ENCODE results near the gene NPPB.
A peak's percentile ranks its signal among the peaks of the same experiment; 100 is the strongest.
"Not testable (repeated sequence)": the region's sequence is repeated elsewhere in the genome, so short reads cannot be mapped to it uniquely, and the experiment has no call there.

Gene NPPB

DNA sequence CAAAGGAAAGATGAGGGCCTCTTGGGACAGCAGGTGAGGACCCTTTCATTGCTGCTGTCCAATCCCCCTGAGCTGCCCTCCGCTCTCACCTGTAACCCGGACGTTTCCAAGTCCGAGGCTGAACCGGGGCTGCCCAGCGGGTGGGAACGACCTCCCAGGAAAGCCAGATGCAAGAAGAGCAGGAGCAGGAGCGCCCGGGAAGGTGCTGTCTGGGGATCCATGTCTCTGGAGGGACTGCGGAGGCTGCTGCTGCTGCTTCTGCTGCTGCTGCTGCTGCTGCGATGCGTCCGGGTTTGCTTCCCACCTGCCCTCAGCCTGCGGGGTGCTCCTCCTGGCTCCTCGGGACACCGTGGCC is at the start of gene NPPB:
Gene NPPB (minus strand): TSS at position 333 of the 355 bp plus-strand sequence. CDS start 112 bp downstream, at position 221.
- H3K4me1 Mint-ChIP-seq, result peaks cover 0 to 6% of the 10 kb centered on the region in 2 donors
- no peak for DNase-seq
- H3K36me3 Mint-ChIP-seq, result no peaks in the 10 kb centered on the region
- H3K4me3 Mint-ChIP-seq, result no peak within 1 kb of the TSS
- peaks cover 43 to 58% of the 10 kb centered on the region in 2 donors for H3K27me3 Mint-ChIP-seq
- no peaks in the 10 kb centered on the region for H3K9me3 Mint-ChIP-seq
- no peak for ATAC-seq (replicated peaks)
- no peak within 1 kb of the TSS for H3K27ac Mint-ChIP-seq

DNA sequence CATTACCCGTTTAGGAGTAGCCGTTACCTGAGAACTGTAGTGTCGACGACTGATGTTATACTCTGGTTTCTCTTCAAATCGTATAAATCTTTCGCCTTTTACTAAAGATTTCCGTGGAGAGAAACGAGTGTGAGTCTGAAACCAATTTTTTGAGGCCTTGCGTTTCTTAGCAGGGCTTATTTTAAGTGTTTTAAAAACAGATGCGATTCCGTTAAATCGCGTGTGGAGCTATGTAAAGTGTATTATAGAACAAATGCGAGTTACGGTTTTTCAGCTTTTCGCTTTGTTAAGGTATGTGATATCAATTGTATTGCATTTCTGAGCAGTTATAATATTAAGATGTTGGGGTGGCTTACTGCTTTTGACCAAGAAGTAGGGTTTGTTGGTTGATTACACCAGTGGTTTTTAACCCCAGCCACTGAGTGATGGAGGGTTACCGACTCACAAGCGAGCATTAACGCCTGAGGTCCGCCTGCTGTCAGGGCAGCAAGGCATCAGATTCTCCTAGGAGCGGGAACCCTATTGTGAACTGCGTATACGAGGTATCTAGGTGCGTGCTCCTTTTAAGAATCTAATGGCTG is 49.4 kb upstream of the NPPB start:
- Mint-ChIP-seq H3K36me3 (peaks cover 9 to 16% of the 10 kb centered on the region in 2 donors), H3K27me3 (peaks cover 0 to 6% of the 10 kb centered on the region in 2 donors), H3K9me3 (no peaks in the 10 kb centered on the region), H3K4me3 (peak overlapping the region; percentile 85 to 92), H3K4me1 (peaks cover 26 to 29% of the 10 kb centered on the region in 2 donors), H3K27ac (peak overlapping the region; percentile 100)
- ATAC-seq (replicated peaks) (peak; percentile 74 to 75), DNase-seq (peak; percentile 93)

DNA sequence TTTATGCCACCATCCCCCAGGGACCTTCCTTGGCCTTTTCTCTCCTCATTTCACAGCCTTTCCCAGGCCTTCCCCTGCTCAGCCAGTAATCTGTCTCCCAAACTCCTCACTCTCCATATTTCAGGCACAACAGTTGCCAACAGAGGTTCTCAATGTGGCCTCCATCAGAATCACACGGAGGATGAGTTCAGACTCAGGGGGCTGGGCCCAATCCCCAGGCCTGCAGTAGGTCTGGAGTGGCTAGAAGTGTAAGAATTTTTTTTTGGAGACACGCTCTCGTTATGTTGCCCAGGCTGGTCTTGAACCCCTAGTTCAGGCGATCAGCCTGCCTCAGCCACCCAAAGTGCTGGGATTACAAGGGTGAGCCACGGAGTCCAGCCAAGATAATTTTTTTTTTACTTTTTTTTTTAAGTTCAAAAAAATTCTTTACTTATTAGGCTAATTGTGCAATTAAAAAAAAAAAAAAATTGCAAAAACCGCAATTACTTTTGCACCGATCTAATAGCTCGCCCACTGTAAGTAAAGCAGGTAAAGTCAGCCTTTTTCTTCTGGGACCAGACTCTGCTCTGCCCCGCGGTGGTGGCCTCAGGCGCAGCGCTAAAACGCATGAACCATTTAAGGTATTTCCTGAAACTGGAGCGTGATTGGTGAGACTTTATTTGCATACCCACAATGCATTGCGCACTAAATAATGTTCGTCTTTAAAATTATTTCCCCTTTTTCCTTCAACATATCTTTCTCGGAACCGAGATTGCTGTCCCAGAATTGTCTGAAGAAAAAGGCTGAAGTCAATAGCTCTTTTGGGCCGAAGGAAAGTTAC is 48.7 kb upstream of the NPPB start:
- Mint-ChIP-seq H3K4me1 (peaks cover 26 to 29% of the 10 kb centered on the region in 2 donors), H3K4me3 (peak overlapping the region; percentile 85 to 92), H3K9me3 (no peaks in the 10 kb centered on the region), H3K27ac (peak overlapping the region; percentile 100), H3K27me3 (peaks cover 0 to 6% of the 10 kb centered on the region in 2 donors), H3K36me3 (peaks cover 9 to 16% of the 10 kb centered on the region in 2 donors)
- peak; percentile 45 to 48 for ATAC-seq (replicated peaks)
- DNase-seq, result peak; percentile 85

DNA sequence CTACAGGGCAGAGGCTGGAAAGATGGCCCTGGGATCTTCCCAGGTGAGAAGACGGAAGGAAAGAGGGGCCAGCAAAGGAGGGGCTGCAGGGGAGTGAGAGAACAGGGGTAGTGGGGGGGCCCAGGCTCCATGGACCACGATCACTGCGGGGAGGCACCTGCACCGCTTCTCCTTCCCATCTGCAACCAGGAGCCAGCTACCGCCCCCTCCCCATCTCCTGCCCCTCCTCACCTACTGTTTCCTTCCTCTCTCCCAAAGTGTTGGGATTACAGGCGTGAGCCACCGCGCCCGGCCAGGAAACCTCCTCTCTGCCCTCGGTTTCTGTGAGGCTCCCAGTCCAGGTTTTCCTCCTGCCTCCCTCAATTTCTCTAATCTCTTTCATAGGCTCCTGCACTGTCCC is 48.1 kb upstream of the NPPB start:
- Mint-ChIP-seq H3K4me1 (peaks cover 26 to 29% of the 10 kb centered on the region in 2 donors), H3K36me3 (peaks cover 9 to 16% of the 10 kb centered on the region in 2 donors), H3K27ac (no peak overlapping the region), H3K9me3 (no peaks in the 10 kb centered on the region), H3K4me3 (peak overlapping the region in 1 of 2 donors; percentile 26), H3K27me3 (peaks cover 4 to 6% of the 10 kb centered on the region in 2 donors)
- DNase-seq (no peak), ATAC-seq (replicated peaks) (no peak)

DNA sequence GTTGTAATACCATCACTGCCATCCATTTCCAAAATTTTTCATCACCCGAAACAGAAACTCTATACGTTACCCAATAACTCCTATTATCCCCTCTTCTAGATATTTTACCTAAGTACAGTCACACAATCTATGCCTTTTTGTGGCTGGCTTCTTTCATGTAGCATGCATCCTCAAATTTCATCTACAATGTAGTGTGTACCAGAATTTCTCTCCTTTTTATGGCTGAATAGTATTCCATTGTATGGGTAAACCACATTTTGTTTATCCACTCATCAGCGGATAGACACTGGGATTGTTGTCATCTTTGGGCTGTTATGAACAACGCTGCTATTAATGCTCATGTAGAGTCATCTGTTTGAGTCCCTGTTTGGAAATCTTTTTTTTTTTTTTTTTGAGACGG is 46.2 kb upstream of the NPPB start:
- H3K9me3 Mint-ChIP-seq, result no peaks in the 10 kb centered on the region
- peaks cover 5 to 6% of the 10 kb centered on the region in 2 donors for H3K27me3 Mint-ChIP-seq
- ATAC-seq (replicated peaks) (no peak), DNase-seq (no peak)
- H3K4me3 Mint-ChIP-seq, result no peak overlapping the region
- no peak overlapping the region for H3K27ac Mint-ChIP-seq
- peaks cover 9 to 16% of the 10 kb centered on the region in 2 donors for H3K36me3 Mint-ChIP-seq
- peaks cover 24 to 29% of the 10 kb centered on the region in 2 donors for H3K4me1 Mint-ChIP-seq

DNA sequence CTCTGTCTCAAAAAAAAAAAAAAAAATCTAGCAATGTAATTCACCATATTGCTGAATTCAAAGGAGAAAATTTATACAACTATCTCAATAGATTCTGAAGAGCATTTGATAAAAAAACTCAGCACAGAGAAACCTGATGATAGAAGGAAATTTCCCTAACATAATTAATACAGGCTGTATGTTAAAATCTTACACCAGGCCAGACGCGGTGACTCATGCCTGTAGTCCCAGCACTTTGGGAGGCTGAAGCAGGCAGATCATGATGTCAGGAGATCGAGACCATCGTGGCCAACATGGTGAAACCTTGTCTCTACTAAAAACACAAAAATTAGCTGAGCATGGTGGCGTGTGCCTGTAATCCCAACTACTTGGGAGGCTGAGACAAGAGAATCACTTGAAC is 45.4 kb upstream of the NPPB start:
- not testable (repeated sequence) for H3K9me3 Mint-ChIP-seq; H3K4me3 Mint-ChIP-seq; DNase-seq; H3K27ac Mint-ChIP-seq; ATAC-seq (replicated peaks)
- Mint-ChIP-seq H3K27me3 (peaks cover 13 to 14% of the 10 kb centered on the region in 2 donors), H3K36me3 (peaks cover 6 to 12% of the 10 kb centered on the region in 2 donors), H3K4me1 (peaks cover 16 to 24% of the 10 kb centered on the region in 2 donors)

DNA sequence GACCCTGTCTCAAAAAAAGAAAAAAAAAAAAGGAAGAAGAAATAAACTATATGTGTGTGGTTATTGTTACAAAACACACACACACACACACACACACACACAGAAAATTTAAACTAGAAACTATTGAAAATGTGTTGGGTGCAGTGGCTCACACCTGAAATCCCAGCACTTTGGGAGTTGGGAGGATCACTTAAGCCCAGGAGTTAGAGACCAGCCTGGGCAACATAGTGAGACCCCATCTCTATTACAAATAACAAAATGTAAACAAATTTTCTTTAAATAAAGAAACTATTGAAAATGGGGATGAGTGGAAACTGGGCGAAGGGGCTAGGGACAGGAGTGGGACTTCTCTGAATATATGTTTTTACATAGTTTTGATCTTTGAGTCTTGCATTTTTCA is 44.5 kb upstream of the NPPB start:
- Mint-ChIP-seq H3K4me1 (peaks cover 7 to 19% of the 10 kb centered on the region in 2 donors), H3K27me3 (peaks cover 19 to 23% of the 10 kb centered on the region in 2 donors), H3K4me3 (no peak overlapping the region), H3K36me3 (peaks cover 3 to 6% of the 10 kb centered on the region in 2 donors), H3K27ac (no peak overlapping the region), H3K9me3 (no peaks in the 10 kb centered on the region)
- ATAC-seq (replicated peaks) (no peak), DNase-seq (no peak)

DNA sequence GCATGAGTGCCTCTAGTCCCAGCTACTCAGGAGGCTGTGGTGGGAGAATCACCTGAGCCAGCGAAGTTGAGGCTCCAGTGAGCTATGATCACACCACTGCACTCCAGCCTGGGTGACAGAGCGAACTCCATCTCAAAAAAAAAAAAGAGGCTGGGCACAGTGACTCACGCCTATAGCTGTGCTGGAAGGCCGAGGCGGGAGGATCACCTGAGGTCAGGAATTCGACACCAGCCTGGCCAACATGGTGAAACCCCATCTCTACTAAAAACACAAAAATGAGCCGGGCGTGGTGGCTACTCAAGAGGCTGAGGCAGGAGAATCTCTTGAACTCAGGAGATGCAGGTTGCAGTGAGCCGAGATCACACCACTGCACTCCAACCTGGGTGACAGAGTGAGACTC is 42.7 kb upstream of the NPPB start:
- not testable (repeated sequence) for ATAC-seq (replicated peaks); H3K36me3 Mint-ChIP-seq; H3K9me3 Mint-ChIP-seq; H3K4me1 Mint-ChIP-seq; H3K4me3 Mint-ChIP-seq; DNase-seq; H3K27ac Mint-ChIP-seq
- peaks cover 24 to 41% of the 10 kb centered on the region in 2 donors for H3K27me3 Mint-ChIP-seq

DNA sequence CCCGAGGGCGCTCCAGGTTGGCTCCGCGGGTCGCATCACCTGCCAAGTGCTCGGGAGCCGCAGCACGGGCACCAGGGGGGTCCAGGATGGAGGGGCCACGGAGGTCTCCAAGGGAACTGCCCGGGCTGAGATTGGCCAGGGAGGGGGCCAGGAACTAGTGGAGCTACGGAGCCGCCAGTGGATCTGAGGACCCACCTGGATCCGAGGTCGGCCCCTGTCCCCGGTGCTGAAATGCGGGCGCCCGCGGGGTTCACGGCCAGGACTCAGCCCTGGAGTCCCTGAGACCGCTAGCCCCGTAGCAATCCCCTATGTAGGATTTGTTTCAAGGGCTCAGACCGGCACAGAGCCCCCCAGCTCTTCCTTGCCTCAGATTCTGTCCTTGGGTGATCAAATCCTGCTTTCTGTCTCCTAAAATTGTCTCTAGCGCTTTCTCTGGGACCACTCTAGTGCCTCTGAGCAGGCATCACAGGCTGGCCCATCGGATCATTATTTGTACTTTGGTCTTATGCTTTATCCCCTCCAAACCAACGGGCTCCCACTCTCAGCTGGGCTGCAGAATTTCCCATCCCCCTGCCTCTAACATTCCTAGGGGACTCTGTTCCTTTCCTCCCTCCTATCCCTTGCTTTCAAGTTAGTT is 40.2 kb upstream of the NPPB start:
- peaks cover 33 to 61% of the 10 kb centered on the region in 2 donors for H3K27me3 Mint-ChIP-seq
- DNase-seq (no peak), ATAC-seq (replicated peaks) (no peak)
- H3K27ac Mint-ChIP-seq, result no peak overlapping the region
- no peaks in the 10 kb centered on the region for H3K9me3 Mint-ChIP-seq
- no peaks in the 10 kb centered on the region for H3K36me3 Mint-ChIP-seq
- H3K4me1 Mint-ChIP-seq, result peaks cover 2 to 3% of the 10 kb centered on the region in 2 donors
- H3K4me3 Mint-ChIP-seq, result no peak overlapping the region

DNA sequence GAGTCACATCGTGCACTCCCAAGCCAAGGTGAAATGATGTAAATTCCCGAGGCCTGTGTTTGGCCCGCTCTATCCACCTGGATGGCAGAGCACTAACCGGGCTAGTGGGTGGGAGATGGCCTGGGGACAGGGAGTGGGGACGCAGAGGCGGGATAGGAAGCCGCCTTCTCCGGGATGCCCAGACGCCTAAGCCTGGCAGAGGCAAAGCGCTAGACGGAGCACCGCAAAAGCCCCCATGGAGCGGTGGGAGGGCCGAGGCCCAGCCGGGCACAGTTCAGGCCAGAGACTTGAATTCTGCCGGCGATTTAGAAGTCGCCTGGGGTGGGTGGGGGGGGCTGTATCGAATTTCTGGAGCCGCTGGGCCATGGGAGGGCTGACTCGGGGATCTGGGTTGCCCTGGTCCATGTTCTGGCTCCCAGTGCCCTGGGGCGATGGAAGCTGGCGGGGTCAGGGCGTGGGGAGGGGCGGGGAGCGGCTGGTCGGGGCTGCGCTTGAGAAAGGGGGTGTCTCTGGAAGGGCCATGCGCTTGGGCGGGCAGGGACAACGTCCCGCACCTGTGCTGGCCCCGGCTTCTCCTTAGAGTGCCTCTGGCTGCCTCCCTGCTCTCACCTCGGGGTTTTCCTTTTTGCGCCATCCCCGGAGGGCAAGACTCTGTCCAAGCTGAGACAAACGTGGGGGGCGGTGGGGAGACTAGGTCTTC is 39.5 kb upstream of the NPPB start:
- no peaks in the 10 kb centered on the region for H3K9me3 Mint-ChIP-seq
- ATAC-seq (replicated peaks), result no peak
- H3K27me3 Mint-ChIP-seq, result peaks cover 36 to 64% of the 10 kb centered on the region in 2 donors

DNA sequence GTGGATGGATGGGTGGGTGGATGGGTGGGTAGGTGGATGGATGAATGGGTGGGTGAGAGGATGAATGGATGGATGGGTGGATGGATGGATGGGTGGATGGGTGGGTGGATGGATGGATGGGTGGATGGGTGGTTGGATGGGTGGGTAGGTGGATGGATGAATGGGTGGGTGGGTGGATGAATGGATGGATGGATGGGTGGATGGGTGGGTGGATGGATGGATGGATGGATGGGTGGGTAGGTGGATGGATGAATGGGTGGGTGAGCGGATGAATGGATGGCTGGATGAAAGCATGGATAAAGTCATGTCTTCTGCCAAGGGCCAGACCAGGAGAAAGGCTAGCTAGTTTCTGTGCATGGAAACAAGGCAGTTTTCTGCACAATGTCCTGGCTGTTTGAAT is 35.8 kb upstream of the NPPB start:
- H3K27ac Mint-ChIP-seq; H3K9me3 Mint-ChIP-seq; H3K36me3 Mint-ChIP-seq; H3K4me1 Mint-ChIP-seq; ATAC-seq (replicated peaks); DNase-seq; H3K4me3 Mint-ChIP-seq: not testable (repeated sequence)
- peaks cover 35 to 54% of the 10 kb centered on the region in 2 donors for H3K27me3 Mint-ChIP-seq

More for the DNA sequence above, 39.5 kb upstream of the NPPB start:
- Mint-ChIP-seq H3K27ac (no peak overlapping the region), H3K4me1 (peaks cover 4 to 7% of the 10 kb centered on the region in 2 donors), H3K4me3 (no peak overlapping the region), H3K36me3 (no peaks in the 10 kb centered on the region)
- DNase-seq, result no peak

DNA sequence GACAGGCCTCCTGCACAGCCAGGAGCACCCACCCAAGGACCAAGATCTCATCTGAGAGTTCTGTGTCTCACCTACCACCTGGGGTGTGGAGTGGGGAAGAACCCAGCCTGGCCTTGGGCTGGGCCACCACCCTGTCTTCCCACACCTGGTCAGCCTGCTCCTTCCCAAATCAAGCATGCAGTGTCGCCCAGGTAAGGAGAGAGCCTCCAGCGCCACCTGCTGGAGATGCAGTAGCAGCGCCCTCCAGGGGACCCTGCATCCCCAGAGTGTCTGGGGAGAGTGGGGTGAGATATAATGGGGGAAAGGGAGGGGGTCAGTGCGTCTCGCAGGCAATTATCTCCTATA is 35.1 kb upstream of the NPPB start:
- DNase-seq (peak; percentile 43), ATAC-seq (replicated peaks) (peak; percentile 95 to 97)
- H3K36me3 Mint-ChIP-seq, result no peaks in the 10 kb centered on the region
- H3K4me1 Mint-ChIP-seq, result peaks cover 4 to 7% of the 10 kb centered on the region in 2 donors
- no peak overlapping the region for H3K27ac Mint-ChIP-seq
- no peak overlapping the region for H3K4me3 Mint-ChIP-seq
- no peaks in the 10 kb centered on the region for H3K9me3 Mint-ChIP-seq
- H3K27me3 Mint-ChIP-seq, result peaks cover 29 to 48% of the 10 kb centered on the region in 2 donors

DNA sequence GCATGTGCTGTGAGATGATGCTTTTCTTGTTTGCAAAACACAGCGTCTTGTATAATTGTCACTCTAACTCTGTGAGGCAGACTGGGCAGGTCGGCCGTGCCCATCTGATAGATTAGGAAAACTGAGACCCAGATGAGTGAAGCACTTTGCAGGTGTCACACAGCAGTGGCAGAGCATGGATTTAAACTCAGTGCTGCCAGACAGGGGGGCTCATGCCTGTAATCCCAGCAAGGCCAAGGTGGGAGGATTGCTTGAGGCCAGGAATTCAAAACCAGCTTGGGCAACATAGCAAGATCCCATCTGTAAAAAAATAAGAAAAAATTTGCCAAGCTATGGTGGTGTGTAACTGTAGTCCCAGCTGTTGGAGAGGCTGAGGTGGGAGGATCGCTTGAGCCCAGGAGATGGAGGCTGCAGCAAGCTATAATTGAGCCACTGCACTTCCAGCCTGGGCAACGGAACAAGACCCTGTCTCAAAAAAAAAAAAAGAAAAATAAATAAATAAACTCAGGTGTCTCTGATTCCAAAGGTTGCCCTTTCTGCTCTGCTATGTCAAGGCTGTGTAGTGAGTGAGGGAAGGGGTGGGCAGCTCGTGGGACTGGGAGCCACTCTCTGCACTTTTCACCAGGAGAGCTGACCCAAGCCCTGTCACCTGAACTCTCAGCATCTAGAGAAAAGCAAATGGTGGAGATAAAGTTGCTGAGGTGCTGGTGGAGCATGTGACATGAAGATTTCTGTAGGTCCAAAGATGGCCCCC is 32.9 kb upstream of the NPPB start:
- Mint-ChIP-seq H3K36me3 (no peaks in the 10 kb centered on the region), H3K4me3 (no peak overlapping the region), H3K9me3 (no peaks in the 10 kb centered on the region), H3K27ac (no peak overlapping the region), H3K4me1 (peaks cover 4 to 7% of the 10 kb centered on the region in 2 donors), H3K27me3 (peaks cover 16 to 25% of the 10 kb centered on the region in 2 donors)
- DNase-seq (no peak), ATAC-seq (replicated peaks) (no peak)

DNA sequence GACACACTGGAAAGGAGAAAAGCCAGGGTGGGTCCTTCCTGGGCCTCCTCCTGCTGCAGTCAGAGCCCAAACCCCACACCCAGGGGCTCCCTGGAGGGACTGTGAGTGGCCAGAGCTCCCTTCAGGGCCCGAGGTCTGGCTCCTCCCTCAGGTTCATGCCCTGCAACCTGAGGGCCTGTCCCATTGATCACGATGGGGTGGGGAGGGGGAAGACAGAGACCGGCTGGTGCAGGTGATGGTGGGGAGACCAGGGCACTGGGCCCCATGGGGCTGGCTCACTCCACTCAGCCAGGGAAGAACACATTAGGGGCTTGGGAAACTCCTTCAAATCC is 30.1 kb upstream of the NPPB start:
- no peaks in the 10 kb centered on the region for H3K36me3 Mint-ChIP-seq
- H3K9me3 Mint-ChIP-seq, result no peaks in the 10 kb centered on the region
- H3K4me1 Mint-ChIP-seq, result peaks cover under 1 to 3% of the 10 kb centered on the region in 2 donors
- no peak overlapping the region for H3K27ac Mint-ChIP-seq
- DNase-seq, result no peak
- H3K27me3 Mint-ChIP-seq, result peaks cover 4 to 11% of the 10 kb centered on the region in 2 donors
- H3K4me3 Mint-ChIP-seq, result no peak overlapping the region
- ATAC-seq (replicated peaks), result no peak

All from stimulated activated naive B cell treated with anti-CD40 and anti-IgM and Interleukin-4, amounts not matched to agents 10 μg/mL and 1 μg/mL and 100 μg/mL, for 72 hours (primary cell).